Endodermal cell (in vitro differentiated cells): ENCODE results near the gene SUDS3. TPM values are rescaled to one million over a fixed set of nuclear protein-coding genes. Genes with fewer than 3 reads are reported as not detected.
A peak's percentile ranks its signal among the peaks of the same experiment; 100 is the strongest.

Experiments
- DNase-seq: peaks from one replicate; pipeline ENCODE4 v3.0.0-alpha.2; 2017
- H3K27ac ChIP-seq: 2 replicates; pipeline ENCODE4 v1.5.1; 2013; ENCODE audit warnings: mild to moderate bottlenecking, low read depth, low read length, moderate library complexity
- H3K27me3 ChIP-seq: 2 replicates; pipeline ENCODE4 v1.6.1; 2013; ENCODE audit warnings: mild to moderate bottlenecking, low read length, moderate library complexity; ENCODE audit not compliant: insufficient read depth, control insufficient read depth, poor library complexity, severe bottlenecking
- H3K36me3 ChIP-seq: 2 replicates; pipeline ENCODE4 v1.7.0; 2013; ENCODE audit warnings: mild to moderate bottlenecking, low read length, moderate library complexity; ENCODE audit not compliant: control insufficient read depth, insufficient read depth
- H3K4me1 ChIP-seq: one replicate; pipeline ENCODE4 v1.7.0; 2013; ENCODE audit warnings: low read length; ENCODE audit not compliant: control insufficient read depth, insufficient read depth
- H3K4me3 ChIP-seq: 2 replicates; pipeline ENCODE4 v1.5.1; 2013; ENCODE audit warnings: mild to moderate bottlenecking, low read length, moderate library complexity
- H3K9ac ChIP-seq: 2 replicates; pipeline ENCODE4 v1.6.1; 2013; ENCODE audit warnings: mild to moderate bottlenecking, low read length, moderate library complexity; ENCODE audit not compliant: poor library complexity, severe bottlenecking; ENCODE audit errors: extremely low read depth
- H3K9me3 ChIP-seq: 2 replicates; pipeline ENCODE4 v1.6.1; 2013; ENCODE audit warnings: mild to moderate bottlenecking, low read length, moderate library complexity; ENCODE audit not compliant: control insufficient read depth
- H3K27ac Mint-ChIP-seq: 2 replicates; pipeline ENCODE4 v1.8.0; 2020; ENCODE audit warnings: mixed read lengths
- H3K27me3 Mint-ChIP-seq: 2 replicates; pipeline ENCODE4 v1.8.0; 2021; ENCODE audit warnings: mild to moderate bottlenecking, mixed read lengths; ENCODE audit not compliant: insufficient read depth
- H3K36me3 Mint-ChIP-seq: 2 replicates; pipeline ENCODE4 v1.8.0; 2020; ENCODE audit warnings: low read depth, mixed read lengths
- H3K4me1 Mint-ChIP-seq: 2 replicates; pipeline ENCODE4 v1.8.0; 2020; ENCODE audit warnings: mixed read lengths
- H3K4me3 Mint-ChIP-seq: 2 replicates; pipeline ENCODE4 v1.8.0; 2020; ENCODE audit warnings: mild to moderate bottlenecking, moderate library complexity, mixed read lengths
- H3K9me3 Mint-ChIP-seq: 2 replicates; pipeline ENCODE4 v1.8.0; 2020; ENCODE audit warnings: mild to moderate bottlenecking, mixed read lengths
- CTCF ChIP-seq: fragments of 200-600 bp; sonication (generic); conservative IDR thresholded peaks from 2 replicates; pipeline ENCODE4 v1.5.0; 2021; ENCODE audit warnings: antibody characterized with exemption, mild to moderate bottlenecking
- WGBS, 2 experiments: methylation state at CpG; one replicate each; pipeline versions ENCODE4 v1.1.5 to v1.1.7; 2013; ENCODE audit warnings: missing lambda C conversion rate in 2 of 2, mixed read lengths in 1 of 2; ENCODE audit not compliant: insufficient coverage in 1 of 2, insufficient read length in 1 of 2; 5-methylcytosine and 5-hydroxymethylcytosine counted together
- total RNA-seq, 2 donors: library from RNA; stranded (reverse); fragmentation: NEBNext Ultra II Directional in 1 of 2; extraction: Animal tissue kit (Norgen Biotek cat#: 25700) in 1 of 2; gene quantifications; 2 replicates in 1 of 2; 3 replicates in 1 of 2; pipeline ENCODE4 v1.2.1, GENCODE V29; 2021

The SUDS3 gene
- total RNA-seq, 2 donors from 2014 or later = 51.4 to 57.9 TPM

GRCh38 chr12:118358008-118358359 is 18.4 kb upstream of the SUDS3 start:
- Histone ChIP-seq H3K27me3 (no peaks in the 10 kb centered on the region), H3K4me3 (no peak overlapping the region), H3K27ac (no peak overlapping the region), H3K9me3 (no peaks in the 10 kb centered on the region), H3K9ac (no peak overlapping the region), H3K4me1 (no peaks in the 10 kb centered on the region), H3K36me3 (no peaks in the 10 kb centered on the region)
- H3K36me3 Mint-ChIP-seq = peaks cover 13% of the 10 kb centered on the region
- TF ChIP-seq CTCF = no peak
- no peak overlapping the region for H3K4me3 Mint-ChIP-seq
- no peak overlapping the region for H3K27ac Mint-ChIP-seq
- DNase-seq = no peak
- peaks cover 12% of the 10 kb centered on the region for H3K9me3 Mint-ChIP-seq
- H3K4me1 Mint-ChIP-seq = peaks cover 18% of the 10 kb centered on the region
- no peaks in the 10 kb centered on the region for H3K27me3 Mint-ChIP-seq
- WGBS, 2 experiments = no CpG with 5 or more reads among the region's 1 CpG

GRCh38 chr12:118358612-118359540 is 17.5 kb upstream of the SUDS3 start:
- no peak for DNase-seq
- Mint-ChIP-seq H3K9me3 (peaks cover 12% of the 10 kb centered on the region), H3K27me3 (no peaks in the 10 kb centered on the region), H3K4me3 (no peak overlapping the region), H3K27ac (peak overlapping the region; percentile 19), H3K4me1 (peaks cover 14% of the 10 kb centered on the region), H3K36me3 (peaks cover 13% of the 10 kb centered on the region)
- H3K4me3 ChIP-seq = no peak overlapping the region
- no peaks in the 10 kb centered on the region for H3K27me3 ChIP-seq
- TF ChIP-seq CTCF = no peak
- no peaks in the 10 kb centered on the region for H3K4me1 ChIP-seq
- WGBS, 2 experiments = 91 to 96% methylated on average over 3 to 6 of the region's 7 CpGs
- H3K27ac ChIP-seq = no peak overlapping the region
- no peaks in the 10 kb centered on the region for H3K9me3 ChIP-seq
- H3K36me3 ChIP-seq = no peaks in the 10 kb centered on the region
- no peak overlapping the region for H3K9ac ChIP-seq

GRCh38 chr12:118359541-118359915 is 16.8 kb upstream of the SUDS3 start:
- no peak overlapping the region for H3K4me3 ChIP-seq
- H3K9ac ChIP-seq = no peak overlapping the region
- no peaks in the 10 kb centered on the region for H3K4me1 ChIP-seq
- no peak for DNase-seq
- H3K27ac Mint-ChIP-seq = no peak overlapping the region
- WGBS, 2 experiments = 89 to 100% methylated on average over 2 to 4 of the region's 4 CpGs
- no peak overlapping the region for H3K4me3 Mint-ChIP-seq
- no peaks in the 10 kb centered on the region for H3K9me3 ChIP-seq
- no peaks in the 10 kb centered on the region for H3K27me3 ChIP-seq
- peaks cover 7% of the 10 kb centered on the region for H3K9me3 Mint-ChIP-seq
- no peak for TF ChIP-seq CTCF
- no peak overlapping the region for H3K27ac ChIP-seq
- peaks cover 8% of the 10 kb centered on the region for H3K36me3 Mint-ChIP-seq
- no peaks in the 10 kb centered on the region for H3K27me3 Mint-ChIP-seq
- H3K36me3 ChIP-seq = no peaks in the 10 kb centered on the region
- H3K4me1 Mint-ChIP-seq = peaks cover 14% of the 10 kb centered on the region
